SU-DHL-6 (cell line): ENCODE data around the gene SDK1.

Source experiments
- H2AFZ ChIP-seq: fragments of 200-600 bp; sonication (generic); 2 replicates; pipeline ENCODE4 v1.6.1; 2014; ENCODE audit warnings: low read depth, mild to moderate bottlenecking, moderate library complexity, mixed read lengths, antibody characterized with exemption, low read length; ENCODE audit not compliant: severe bottlenecking
- H3F3A ChIP-seq: fragments of 200-600 bp; shearing (Covaris generic); 2 replicates; pipeline ENCODE4 v1.6.0; 2016; ENCODE audit warnings: antibody characterized with exemption, mild to moderate bottlenecking; ENCODE audit not compliant: insufficient read depth
- H3K27ac ChIP-seq: fragments of 200-600 bp; sonication (generic); 2 replicates; pipeline ENCODE4 v1.5.1; 2016; ENCODE audit warnings: low read depth, mild to moderate bottlenecking, low read length, moderate library complexity, mixed read lengths
- H3K27me3 ChIP-seq: fragments of 200-600 bp; sonication (generic), shearing (Covaris generic); 2 replicates; pipeline ENCODE4 v1.6.0; 2014; ENCODE audit warnings: mild to moderate bottlenecking, low read length
- H3K36me3 ChIP-seq: fragments of 200-600 bp; sonication (generic); 2 replicates; pipeline ENCODE4 v1.6.1; 2014; ENCODE audit warnings: mild to moderate bottlenecking, low read length, mixed read lengths
- H3K4me2 ChIP-seq: fragments of 300-600, 200-600 bp; shearing (Covaris generic), sonication (generic); 2 replicates; pipeline ENCODE4 v1.6.0; 2014; ENCODE audit warnings: low read length, low read depth, mild to moderate bottlenecking; ENCODE audit not compliant: poor library complexity, severe bottlenecking
- H3K4me3 ChIP-seq: fragments of 200-600 bp; sonication (generic); 2 replicates; pipeline ENCODE4 v1.5.1; 2014; ENCODE audit warnings: antibody characterized with exemption, low read length, mild to moderate bottlenecking, mixed read lengths; ENCODE audit not compliant: insufficient read depth, poor library complexity, severe bottlenecking
- H3K79me2 ChIP-seq: fragments of 200-600 bp; sonication (generic); 2 replicates; pipeline ENCODE4 v1.6.1; 2014; ENCODE audit warnings: mild to moderate bottlenecking, low read length, moderate library complexity; ENCODE audit not compliant: insufficient read depth
- H3K9ac ChIP-seq: fragments of 200-600 bp; sonication (generic); 2 replicates; pipeline ENCODE4 v1.7.0; 2014; ENCODE audit warnings: mild to moderate bottlenecking, low read length
- H3K9me2 ChIP-seq: fragments of 200-600 bp; sonication (generic); replicated peaks from 2 replicates; pipeline ENCODE4 v1.6.1; 2014; ENCODE audit warnings: low read length; ENCODE audit not compliant: insufficient read depth
- H3K9me3 ChIP-seq: fragments of 200-600 bp; sonication (generic); 2 replicates; pipeline ENCODE4 v1.6.1; 2014; ENCODE audit warnings: low read length, mixed read lengths; ENCODE audit not compliant: insufficient read depth
- H4K20me1 ChIP-seq: fragments of 200-600 bp; sonication (generic); 2 replicates; pipeline ENCODE4 v1.6.1; 2014; ENCODE audit warnings: low read depth, mild to moderate bottlenecking, antibody characterized with exemption, low read length, moderate library complexity, mixed read lengths
- CTCF ChIP-seq: fragments of 200-600 bp; sonication (generic); IDR thresholded peaks from one replicate; pipeline ENCODE4 v1.5.1; 2017; ENCODE audit warnings: antibody characterized with exemption, mild to moderate bottlenecking, low read length, moderate library complexity; ENCODE audit not compliant: insufficient read depth, poor library complexity, severe bottlenecking
- EZH2phosphoT487 ChIP-seq: fragments of 200-600 bp; sonication (generic), shearing (Covaris generic); conservative IDR thresholded peaks from 2 replicates; pipeline ENCODE4 v1.6.1; 2018; ENCODE audit warnings: mild to moderate bottlenecking, antibody characterized with exemption, low read length, moderate library complexity, mixed read lengths

Gene SDK1

GRCh38 chr7:3427957-3428356 is 126.9 kb downstream of the SDK1 start:
- H3K27ac ChIP-seq: no peak overlapping the region
- no peaks in the 10 kb centered on the region for H3K9me2 ChIP-seq
- TF ChIP-seq EZH2phosphoT487 (no peak), CTCF (no peak)
- no peak overlapping the region for H3K4me3 ChIP-seq
- no peak overlapping the region for H2AFZ ChIP-seq
- H4K20me1 ChIP-seq: no peaks in the 10 kb centered on the region
- H3K9me3 ChIP-seq: no peaks in the 10 kb centered on the region; the same call in 1 of the 2 replicates
- H3K9ac ChIP-seq: no peak overlapping the region
- H3F3A ChIP-seq: no peaks in the 10 kb centered on the region
- no peaks in the 10 kb centered on the region for H3K27me3 ChIP-seq
- no peak overlapping the region for H3K4me2 ChIP-seq
- no peaks in the 10 kb centered on the region for H3K36me3 ChIP-seq
- H3K79me2 ChIP-seq: no peaks in the 10 kb centered on the region

- no peaks in the 10 kb centered on the region for H4K20me1 ChIP-seq
- TF ChIP-seq CTCF (no peak), EZH2phosphoT487 (no peak)
- H3K79me2 ChIP-seq: no peaks in the 10 kb centered on the region
- H3K9me3 ChIP-seq: no peaks in the 10 kb centered on the region; the same call in 1 of the 2 replicates
- H3K9me2 ChIP-seq: no peaks in the 10 kb centered on the region
- H3F3A ChIP-seq: no peaks in the 10 kb centered on the region
- no peak overlapping the region for H3K9ac ChIP-seq
- no peak overlapping the region for H2AFZ ChIP-seq
- H3K4me2 ChIP-seq: no peak overlapping the region
- no peak overlapping the region for H3K27ac ChIP-seq
- H3K27me3 ChIP-seq: no peaks in the 10 kb centered on the region
- H3K36me3 ChIP-seq: no peaks in the 10 kb centered on the region
- no peak overlapping the region for H3K4me3 ChIP-seq
Measured at GRCh38 chr7:3429981-3430380, 128.9 kb downstream of the SDK1 start.

GRCh38 chr7:3430588-3430987 is 129.5 kb downstream of the SDK1 start:
- no peaks in the 10 kb centered on the region for H3K36me3 ChIP-seq
- no peaks in the 10 kb centered on the region for H3K9me2 ChIP-seq
- H3K4me2 ChIP-seq: no peak overlapping the region
- no peaks in the 10 kb centered on the region; the same call in 1 of the 2 replicates for H3K9me3 ChIP-seq
- H3K4me3 ChIP-seq: no peak overlapping the region
- H3K79me2 ChIP-seq: no peaks in the 10 kb centered on the region
- H3K27ac ChIP-seq: no peak overlapping the region
- H3F3A ChIP-seq: no peaks in the 10 kb centered on the region
- no peak overlapping the region for H2AFZ ChIP-seq
- H4K20me1 ChIP-seq: no peaks in the 10 kb centered on the region
- TF ChIP-seq EZH2phosphoT487: no peak
- TF ChIP-seq CTCF: no peak
- no peak overlapping the region for H3K9ac ChIP-seq
- H3K27me3 ChIP-seq: no peaks in the 10 kb centered on the region
